Vagina (tissue), 2 donors: ENCODE data around the gene NTRK3.

Source experiments
- CTCF ChIP-seq, 3 experiments: fragments of 450-650 bp in 2 of 3; fragments of 200-600 bp in 1 of 3; sonication (generic) in 1 of 3; IDR thresholded peaks; one replicate each; pipeline ENCODE4 v1.5.1; 2017 to 2019; ENCODE audit warnings: antibody characterized with exemption in 3 of 3, mild to moderate bottlenecking in 2 of 3, moderate library complexity in 2 of 3
- POLR2AphosphoS5 ChIP-seq, 2 donors: sonication (generic); formaldehyde crosslinking; IDR thresholded peaks; one replicate each; pipeline ENCODE4 v1.9.0; 2017; ENCODE audit warnings: antibody characterized with exemption in 2 of 2, mild to moderate bottlenecking in 2 of 2, low read depth in 1 of 2; ENCODE audit not compliant: insufficient read depth in 1 of 2

DNA sequence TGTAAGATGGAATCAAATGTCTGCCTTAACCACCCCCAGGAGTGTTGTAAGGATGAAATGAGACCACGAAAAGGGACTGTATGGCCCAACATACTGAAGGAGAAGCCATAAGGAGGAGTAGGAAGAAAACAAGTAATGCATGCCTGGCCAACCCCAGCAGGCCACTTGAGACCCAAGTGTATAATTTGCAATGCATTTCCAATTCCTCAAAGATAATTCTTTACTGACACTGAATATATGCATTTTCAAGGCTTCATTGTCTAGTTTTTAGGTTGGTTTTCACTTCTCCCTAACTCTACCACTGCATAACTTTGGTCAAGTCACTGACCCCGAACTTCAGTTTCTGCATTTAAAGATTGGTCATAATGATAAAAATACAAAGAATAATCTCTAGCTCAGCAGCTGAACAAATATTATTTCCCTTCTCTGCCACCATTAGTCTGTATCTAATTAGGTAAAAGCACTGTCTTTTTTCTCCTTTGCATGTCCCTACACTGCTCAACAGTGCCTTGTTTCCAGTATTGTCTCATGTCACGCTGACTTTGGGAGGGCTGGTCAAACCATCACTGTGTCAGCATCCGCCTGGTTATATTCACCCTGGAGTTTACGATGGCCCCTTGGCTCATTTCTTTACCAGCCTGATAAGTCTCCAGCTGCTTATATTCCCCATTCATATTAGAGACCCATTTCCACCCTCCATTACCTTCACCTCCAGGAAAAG is 378.6 kb downstream of the NTRK3 start:
- TF ChIP-seq CTCF (IDR thresholded peaks at IDR 0.05) (no peak), POLR2AphosphoS5 (IDR thresholded peaks at IDR 0.05; ENCODE audit: insufficient read depth in 1 of 2, low read depth in 1 of 2) (no peak)
